GM12878 (cell line): ENCODE results near the gene C11orf91. TPM values are rescaled to one million over a fixed set of nuclear protein-coding genes. Genes with fewer than 3 reads are reported as not detected.

Experiments used
- BRCA1 ChIP-seq: IDR thresholded peaks from 2 replicates; pipeline ENCODE4 v1.6.1; 2011; ENCODE audit warnings: low read depth, low read length, improper control_type of control experiment
- CBFB ChIP-seq: IDR thresholded peaks from 2 replicates; pipeline ENCODE4 v1.6.1; 2016; ENCODE audit warnings: antibody characterized with exemption, low read depth
- CBX5 ChIP-seq: sonication (generic); IDR thresholded peaks from 2 replicates; pipeline ENCODE4 v1.6.1; 2016; ENCODE audit warnings: low read depth, moderate library complexity, mild to moderate bottlenecking, inconsistent platforms
- CHD4 ChIP-seq: fragments of 200-600 bp; sonication (generic); IDR thresholded peaks from 2 replicates; pipeline ENCODE4 v1.6.1; 2016; ENCODE audit warnings: mild to moderate bottlenecking
- DPF2 ChIP-seq: fragments of 450-650 bp; IDR thresholded peaks from 2 replicates; pipeline ENCODE4 v1.6.1; 2017; ENCODE audit warnings: mild to moderate bottlenecking
- E2F4 ChIP-seq: IDR thresholded peaks from 2 replicates; pipeline ENCODE4 v1.6.1; 2012; ENCODE audit warnings: low read depth, low read length, improper control_type of control experiment
- FOXM1 ChIP-seq: IDR thresholded peaks from 2 replicates; pipeline ENCODE4 v1.6.1; 2012; ENCODE audit warnings: low read depth, mild to moderate bottlenecking, inconsistent platforms, low read length, moderate library complexity
- HDGF ChIP-seq: fragments of 450-650 bp; IDR thresholded peaks from 2 replicates; pipeline ENCODE4 v1.6.1; 2016; ENCODE audit warnings: antibody characterized with exemption
- IKZF1 ChIP-seq: fragments of 450-650 bp; conservative IDR thresholded peaks from 2 replicates; pipeline ENCODE4 v1.6.1; 2017; ENCODE audit warnings: antibody characterized with exemption, mild to moderate bottlenecking
- NFXL1 ChIP-seq: fragments of 450-650 bp; IDR thresholded peaks from 2 replicates; pipeline ENCODE4 v1.6.1; 2017; ENCODE audit warnings: antibody characterized with exemption, mild to moderate bottlenecking, borderline replicate concordance
- POLR2AphosphoS5 ChIP-seq: IDR thresholded peaks from 2 replicates; pipeline ENCODE4 v1.6.1; 2011; ENCODE audit warnings: mild to moderate bottlenecking, low read length, inconsistent platforms
- RAD51 ChIP-seq: fragments of 450-650 bp; IDR thresholded peaks from 2 replicates; pipeline ENCODE4 v1.6.1; 2016; ENCODE audit warnings: moderate library complexity, mild to moderate bottlenecking, inconsistent platforms
- RELA ChIP-seq: fragments of 450-650 bp; IDR thresholded peaks from 2 replicates; pipeline ENCODE4 v1.8.0; 2014; ENCODE audit warnings: borderline replicate concordance; ENCODE audit not compliant: partially characterized antibody
- SP1 ChIP-seq: IDR thresholded peaks from one replicate; pipeline ENCODE4 v1.6.1; 2011; ENCODE audit warnings: low read depth, low read length
- SUZ12 ChIP-seq: fragments of 200-600 bp; sonication (generic); IDR thresholded peaks from one replicate; pipeline ENCODE4 v1.6.1; 2018; ENCODE audit warnings: antibody characterized with exemption, mild to moderate bottlenecking; ENCODE audit not compliant: unreplicated experiment
- TARDBP ChIP-seq: IDR thresholded peaks from 2 replicates; pipeline ENCODE4 v1.6.1; 2016; ENCODE audit warnings: borderline replicate concordance
- ZNF384 ChIP-seq: IDR thresholded peaks from 2 replicates; pipeline ENCODE4 v1.6.1; 2012; ENCODE audit warnings: low read depth, mild to moderate bottlenecking, low read length, improper control_type of control experiment, borderline replicate concordance
- polyA plus RNA-seq, 11 experiments: library from polyadenylated mRNA; depleted of rRNA in 4 of 11; unstranded in 6 of 11; stranded (reverse) in 5 of 11; fragments of >200 nt; fragmentation: Nextera tagmentation in 4 of 11; fragmentation: Illumina TruSeq in 1 of 11; extraction: Ambion mirVana in 4 of 11; extraction: Trizol in 1 of 11; gene quantifications; 1 replicate in 1 of 11; 2 replicates in 10 of 11; pipeline versions ENCODE4 v1.2.1 to v1.2.3, GENCODE V29; 2011 to 2016; ENCODE audit warnings: inconsistent platforms in 2 of 11, missing spikeins in 2 of 11, low read depth in 1 of 11
- total RNA-seq, 4 experiments: library from RNA; depleted of rRNA in 3 of 4; stranded (reverse); fragments of >200 nt in 3 of 4; fragmentation: Illumina TruSeq in 1 of 4; extraction: Trizol in 1 of 4; gene quantifications; 2 replicates each; pipeline versions ENCODE4 v1.2.1 to v1.2.3, GENCODE V29; 2013 to 2021
- TF ChIP-seq, protein P1 (sequence below): fragments of 450-650 bp; IDR thresholded peaks from 2 replicates; pipeline ENCODE4 v1.6.1; 2018; ENCODE audit warnings: borderline replicate concordance, mild to moderate bottlenecking; ENCODE audit not compliant: partially characterized antibody
- TF ChIP-seq, protein P2 (sequence below): fragments of 450-650 bp; IDR thresholded peaks from 2 replicates; pipeline ENCODE4 v1.6.1; 2016; ENCODE audit warnings: mild to moderate bottlenecking, moderate library complexity, borderline replicate concordance
- TF ChIP-seq, protein P3 (sequence below): fragments of 450-650 bp; IDR thresholded peaks from 2 replicates; pipeline ENCODE4 v1.6.1; 2017; ENCODE audit warnings: mild to moderate bottlenecking, moderate library complexity

C11orf91 gene
- total and polyA plus RNA-seq, 10 of the 15 experiments (the other 5 are each of a cell fraction or from before 2014, with no cell fraction given): not detected

DNA sequence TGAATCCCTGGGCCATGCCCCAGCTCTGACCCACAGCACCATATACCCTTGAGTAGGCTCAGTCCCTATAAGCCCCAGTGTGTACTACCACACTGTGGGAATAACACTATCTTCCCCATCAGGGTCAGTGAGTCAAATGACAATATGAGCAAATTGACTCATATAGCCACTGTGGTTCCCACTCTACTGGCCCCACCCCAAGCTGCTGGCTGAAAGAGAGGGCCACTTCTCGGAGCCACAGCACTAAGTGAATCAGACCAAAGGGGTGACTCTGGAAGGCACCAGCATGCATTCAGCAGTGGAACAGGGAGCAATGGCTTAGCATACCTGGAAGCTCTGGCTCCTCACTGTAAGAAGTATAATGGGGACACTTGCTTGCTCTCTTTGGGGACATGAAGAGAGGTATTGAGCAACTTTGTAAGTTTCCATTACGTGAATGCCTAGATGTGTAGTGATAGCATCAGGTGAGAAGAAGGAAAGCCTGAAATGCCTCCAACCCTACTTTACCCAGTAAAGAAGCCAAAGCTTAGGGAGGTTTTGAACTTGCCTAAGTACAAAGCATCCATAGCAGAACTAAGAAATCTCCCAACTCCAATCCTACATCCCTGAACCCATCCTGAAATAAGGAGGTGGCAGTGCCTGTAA is 22.1 kb upstream of the C11orf91 start (continued):
- TF ChIP-seq, protein P1, sequence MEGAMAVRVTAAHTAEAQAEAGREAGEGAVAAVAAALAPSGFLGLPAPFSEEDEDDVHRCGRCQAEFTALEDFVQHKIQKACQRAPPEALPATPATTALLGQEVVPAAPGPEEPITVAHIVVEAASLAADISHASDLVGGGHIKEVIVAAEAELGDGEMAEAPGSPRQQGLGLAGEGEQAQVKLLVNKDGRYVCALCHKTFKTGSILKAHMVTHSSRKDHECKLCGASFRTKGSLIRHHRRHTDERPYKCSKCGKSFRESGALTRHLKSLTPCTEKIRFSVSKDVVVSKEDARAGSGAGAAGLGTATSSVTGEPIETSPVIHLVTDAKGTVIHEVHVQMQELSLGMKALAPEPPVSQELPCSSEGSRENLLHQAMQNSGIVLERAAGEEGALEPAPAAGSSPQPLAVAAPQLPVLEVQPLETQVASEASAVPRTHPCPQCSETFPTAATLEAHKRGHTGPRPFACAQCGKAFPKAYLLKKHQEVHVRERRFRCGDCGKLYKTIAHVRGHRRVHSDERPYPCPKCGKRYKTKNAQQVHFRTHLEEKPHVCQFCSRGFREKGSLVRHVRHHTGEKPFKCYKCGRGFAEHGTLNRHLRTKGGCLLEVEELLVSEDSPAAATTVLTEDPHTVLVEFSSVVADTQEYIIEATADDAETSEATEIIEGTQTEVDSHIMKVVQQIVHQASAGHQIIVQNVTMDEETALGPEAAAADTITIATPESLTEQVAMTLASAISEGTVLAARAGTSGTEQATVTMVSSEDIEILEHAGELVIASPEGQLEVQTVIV: no peak
- TF ChIP-seq FOXM1: no peak
- TF ChIP-seq ZNF384: no peak
- peak; percentile 27; the same call in 1 of the 2 replicates for TF ChIP-seq IKZF1
- no peak for TF ChIP-seq SUZ12
- TF ChIP-seq, protein P2, sequence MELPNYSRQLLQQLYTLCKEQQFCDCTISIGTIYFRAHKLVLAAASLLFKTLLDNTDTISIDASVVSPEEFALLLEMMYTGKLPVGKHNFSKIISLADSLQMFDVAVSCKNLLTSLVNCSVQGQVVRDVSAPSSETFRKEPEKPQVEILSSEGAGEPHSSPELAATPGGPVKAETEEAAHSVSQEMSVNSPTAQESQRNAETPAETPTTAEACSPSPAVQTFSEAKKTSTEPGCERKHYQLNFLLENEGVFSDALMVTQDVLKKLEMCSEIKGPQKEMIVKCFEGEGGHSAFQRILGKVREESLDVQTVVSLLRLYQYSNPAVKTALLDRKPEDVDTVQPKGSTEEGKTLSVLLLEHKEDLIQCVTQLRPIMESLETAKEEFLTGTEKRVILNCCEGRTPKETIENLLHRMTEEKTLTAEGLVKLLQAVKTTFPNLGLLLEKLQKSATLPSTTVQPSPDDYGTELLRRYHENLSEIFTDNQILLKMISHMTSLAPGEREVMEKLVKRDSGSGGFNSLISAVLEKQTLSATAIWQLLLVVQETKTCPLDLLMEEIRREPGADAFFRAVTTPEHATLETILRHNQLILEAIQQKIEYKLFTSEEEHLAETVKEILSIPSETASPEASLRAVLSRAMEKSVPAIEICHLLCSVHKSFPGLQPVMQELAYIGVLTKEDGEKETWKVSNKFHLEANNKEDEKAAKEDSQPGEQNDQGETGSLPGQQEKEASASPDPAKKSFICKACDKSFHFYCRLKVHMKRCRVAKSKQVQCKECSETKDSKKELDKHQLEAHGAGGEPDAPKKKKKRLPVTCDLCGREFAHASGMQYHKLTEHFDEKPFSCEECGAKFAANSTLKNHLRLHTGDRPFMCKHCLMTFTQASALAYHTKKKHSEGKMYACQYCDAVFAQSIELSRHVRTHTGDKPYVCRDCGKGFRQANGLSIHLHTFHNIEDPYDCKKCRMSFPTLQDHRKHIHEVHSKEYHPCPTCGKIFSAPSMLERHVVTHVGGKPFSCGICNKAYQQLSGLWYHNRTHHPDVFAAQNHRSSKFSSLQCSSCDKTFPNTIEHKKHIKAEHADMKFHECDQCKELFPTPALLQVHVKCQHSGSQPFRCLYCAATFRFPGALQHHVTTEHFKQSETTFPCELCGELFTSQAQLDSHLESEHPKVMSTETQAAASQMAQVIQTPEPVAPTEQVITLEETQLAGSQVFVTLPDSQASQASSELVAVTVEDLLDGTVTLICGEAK: no peak
- TF ChIP-seq POLR2AphosphoS5: peak; percentile 47; the same call in 1 of the 2 replicates
- TF ChIP-seq CBX5: no peak
- peak; percentile 19; the same call in 1 of the 2 replicates for TF ChIP-seq DPF2
- no peak for TF ChIP-seq TARDBP
- no peak for TF ChIP-seq RAD51
- TF ChIP-seq RELA: no peak
- no peak for TF ChIP-seq E2F4
- no peak for TF ChIP-seq NFXL1
- TF ChIP-seq BRCA1: no peak
- TF ChIP-seq, protein P3, sequence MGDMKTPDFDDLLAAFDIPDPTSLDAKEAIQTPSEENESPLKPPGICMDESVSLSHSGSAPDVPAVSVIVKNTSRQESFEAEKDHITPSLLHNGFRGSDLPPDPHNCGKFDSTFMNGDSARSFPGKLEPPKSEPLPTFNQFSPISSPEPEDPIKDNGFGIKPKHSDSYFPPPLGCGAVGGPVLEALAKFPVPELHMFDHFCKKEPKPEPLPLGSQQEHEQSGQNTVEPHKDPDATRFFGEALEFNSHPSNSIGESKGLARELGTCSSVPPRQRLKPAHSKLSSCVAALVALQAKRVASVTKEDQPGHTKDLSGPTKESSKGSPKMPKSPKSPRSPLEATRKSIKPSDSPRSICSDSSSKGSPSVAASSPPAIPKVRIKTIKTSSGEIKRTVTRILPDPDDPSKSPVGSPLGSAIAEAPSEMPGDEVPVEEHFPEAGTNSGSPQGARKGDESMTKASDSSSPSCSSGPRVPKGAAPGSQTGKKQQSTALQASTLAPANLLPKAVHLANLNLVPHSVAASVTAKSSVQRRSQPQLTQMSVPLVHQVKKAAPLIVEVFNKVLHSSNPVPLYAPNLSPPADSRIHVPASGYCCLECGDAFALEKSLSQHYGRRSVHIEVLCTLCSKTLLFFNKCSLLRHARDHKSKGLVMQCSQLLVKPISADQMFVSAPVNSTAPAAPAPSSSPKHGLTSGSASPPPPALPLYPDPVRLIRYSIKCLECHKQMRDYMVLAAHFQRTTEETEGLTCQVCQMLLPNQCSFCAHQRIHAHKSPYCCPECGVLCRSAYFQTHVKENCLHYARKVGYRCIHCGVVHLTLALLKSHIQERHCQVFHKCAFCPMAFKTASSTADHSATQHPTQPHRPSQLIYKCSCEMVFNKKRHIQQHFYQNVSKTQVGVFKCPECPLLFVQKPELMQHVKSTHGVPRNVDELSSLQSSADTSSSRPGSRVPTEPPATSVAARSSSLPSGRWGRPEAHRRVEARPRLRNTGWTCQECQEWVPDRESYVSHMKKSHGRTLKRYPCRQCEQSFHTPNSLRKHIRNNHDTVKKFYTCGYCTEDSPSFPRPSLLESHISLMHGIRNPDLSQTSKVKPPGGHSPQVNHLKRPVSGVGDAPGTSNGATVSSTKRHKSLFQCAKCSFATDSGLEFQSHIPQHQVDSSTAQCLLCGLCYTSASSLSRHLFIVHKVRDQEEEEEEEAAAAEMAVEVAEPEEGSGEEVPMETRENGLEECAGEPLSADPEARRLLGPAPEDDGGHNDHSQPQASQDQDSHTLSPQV: no peak
- no peak for TF ChIP-seq HDGF
- no peak for TF ChIP-seq CHD4
- no peak for TF ChIP-seq SP1
- TF ChIP-seq CBFB: no peak
